ENCODE results near the gene PARP8. TPM values are rescaled to one million over a fixed set of nuclear protein-coding genes. Genes with fewer than 3 reads are reported as not detected.
"Not testable (repeated sequence)": the region's sequence is repeated elsewhere in the genome, so short reads cannot be mapped to it uniquely, and the experiment has no call there.

PARP8 gene
- 14.8 TPM for total RNA-seq

GRCh38 chr5:50666261-50667022 lies at the start of gene PARP8:
PARP8 (plus strand) TSS chr5:50666637; CDS start chr5:50667096, 459 bp downstream.
- DNase-seq, result peak; percentile 71

GRCh38 chr5:50623666-50624065 lies 42.8 kb upstream of the PARP8 start:
- DNase-seq, result no peak

DNA sequence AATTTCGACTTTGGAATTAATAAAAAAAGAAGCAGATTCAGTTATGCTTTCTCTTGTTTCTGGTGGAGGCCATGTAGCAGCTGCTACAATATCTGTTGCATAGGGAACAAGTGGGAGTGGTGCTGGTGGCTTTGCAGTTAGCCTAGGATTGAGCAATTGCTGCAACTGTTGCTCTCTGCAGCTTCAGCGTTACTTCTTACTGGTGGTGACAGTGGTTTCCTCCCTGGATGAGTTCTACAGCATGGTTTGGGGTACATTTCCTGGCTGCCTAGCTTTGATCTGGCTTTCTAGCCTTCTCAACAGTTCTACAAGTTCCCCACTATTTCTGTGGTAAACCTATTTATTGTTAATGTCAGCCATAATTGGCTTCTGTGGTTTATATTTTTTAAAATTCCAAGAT lies 31.6 kb upstream of the PARP8 start:
- not testable (repeated sequence) for DNase-seq

- not testable (repeated sequence) for DNase-seq
Observed at GRCh38 chr5:50637576-50637975, 28.9 kb upstream of the PARP8 start.

DNA sequence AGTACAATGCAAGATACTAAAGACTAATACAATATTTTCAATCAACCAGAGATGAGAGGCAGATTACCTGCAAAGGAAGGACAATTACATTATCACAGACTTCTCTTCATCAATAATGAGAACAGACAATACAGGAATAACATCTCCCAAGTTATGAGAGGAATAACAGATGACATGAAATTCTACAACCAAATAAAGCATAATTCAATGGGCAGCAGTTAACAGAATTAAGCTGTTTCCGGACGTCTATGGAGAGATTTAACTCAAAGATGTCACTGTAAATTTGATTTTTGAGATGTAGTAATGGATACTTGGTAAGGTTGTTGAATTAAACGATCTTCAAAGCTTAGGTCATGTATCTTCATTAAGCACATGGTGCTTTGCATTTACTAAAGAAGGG lies 19.8 kb upstream of the PARP8 start:
- no peak for DNase-seq

DNA sequence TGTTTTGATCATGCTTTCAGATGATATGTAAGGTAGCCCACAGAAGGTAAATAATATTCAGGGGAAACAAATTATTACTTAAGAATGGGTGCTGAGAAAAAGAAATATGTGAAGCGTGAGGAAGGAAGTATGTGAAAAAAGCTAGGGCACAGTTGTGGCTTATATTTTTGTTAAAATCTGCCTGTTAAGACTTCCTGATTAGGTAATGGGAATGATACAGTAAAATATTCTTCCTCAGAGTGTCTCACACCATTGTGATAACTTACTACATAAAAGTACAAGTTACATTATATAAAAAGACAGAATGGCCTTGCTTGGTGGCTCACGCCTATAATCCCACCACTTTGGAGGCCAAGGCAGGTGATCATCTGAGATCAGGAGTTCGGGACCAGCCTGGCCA lies 18.7 kb upstream of the PARP8 start:
- DNase-seq, result no peak

GRCh38 chr5:50653946-50654345 lies 12.5 kb upstream of the PARP8 start:
- DNase-seq, result no peak

DNA sequence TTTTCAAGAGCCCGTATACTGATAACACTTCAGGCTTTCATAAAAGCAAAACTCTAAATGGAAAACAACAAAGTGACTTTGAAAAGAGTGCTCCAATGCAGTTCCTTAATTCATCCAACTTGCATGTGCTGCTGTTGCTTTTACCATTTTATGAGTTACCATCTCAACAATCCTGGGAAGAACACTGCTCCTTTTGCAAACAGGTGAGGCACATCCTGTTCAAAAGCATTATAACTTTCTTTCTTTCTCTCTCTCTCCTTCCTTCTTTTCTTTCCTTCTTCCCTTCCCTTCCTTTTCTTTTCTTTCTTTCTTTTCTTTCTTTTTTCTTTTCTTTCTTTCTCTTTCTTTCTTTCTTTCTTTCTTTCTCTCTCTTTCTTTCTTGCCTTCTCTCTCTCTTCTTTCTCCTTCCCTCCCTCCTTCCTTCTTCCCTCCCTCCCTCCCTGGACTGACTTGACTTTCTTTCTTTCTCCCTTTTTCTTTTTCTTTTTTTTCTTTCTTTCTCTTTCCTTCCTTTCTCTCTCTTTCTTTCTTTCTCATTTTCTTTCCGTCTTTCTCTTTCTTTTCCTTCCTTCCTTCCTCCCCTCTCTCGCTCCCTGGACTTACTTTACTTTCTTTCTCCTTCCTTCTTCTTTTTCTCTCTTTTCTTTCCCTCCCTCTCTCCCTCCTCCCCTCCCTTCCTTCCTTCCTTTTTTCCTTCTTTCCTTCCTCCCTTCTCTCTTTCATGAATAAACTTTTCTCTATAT lies 11.2 kb upstream of the PARP8 start:
- DNase-seq, result no peak

GRCh38 chr5:50655810-50656205 lies 10.6 kb upstream of the PARP8 start:
- peak; percentile 24 for DNase-seq

GRCh38 chr5:50657044-50657443 lies 9.4 kb upstream of the PARP8 start:
- no peak for DNase-seq

GRCh38 chr5:50658246-50658645 lies 8.2 kb upstream of the PARP8 start:
- no peak for DNase-seq

DNA sequence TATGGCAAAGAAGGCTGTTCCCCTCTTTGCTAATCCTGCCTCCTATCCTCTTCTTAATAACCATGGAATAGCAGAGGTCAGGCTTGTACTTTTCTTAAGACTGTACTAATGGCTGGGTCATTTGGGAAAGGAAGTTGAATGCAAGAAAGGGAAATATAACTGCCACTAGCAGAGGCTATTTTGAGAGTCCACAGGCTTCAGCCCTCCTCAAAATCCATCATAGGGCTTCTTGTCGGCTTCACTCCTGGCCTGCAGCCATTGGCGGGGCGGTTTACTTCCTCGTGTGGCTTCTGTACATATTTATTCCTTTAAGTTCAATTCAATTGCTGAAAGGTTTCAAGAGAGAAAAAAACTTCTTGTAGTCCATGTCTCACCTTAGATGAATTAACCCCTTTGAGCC lies 2.8 kb upstream of the PARP8 start:
- DNase-seq, result peak; percentile 30

DNA sequence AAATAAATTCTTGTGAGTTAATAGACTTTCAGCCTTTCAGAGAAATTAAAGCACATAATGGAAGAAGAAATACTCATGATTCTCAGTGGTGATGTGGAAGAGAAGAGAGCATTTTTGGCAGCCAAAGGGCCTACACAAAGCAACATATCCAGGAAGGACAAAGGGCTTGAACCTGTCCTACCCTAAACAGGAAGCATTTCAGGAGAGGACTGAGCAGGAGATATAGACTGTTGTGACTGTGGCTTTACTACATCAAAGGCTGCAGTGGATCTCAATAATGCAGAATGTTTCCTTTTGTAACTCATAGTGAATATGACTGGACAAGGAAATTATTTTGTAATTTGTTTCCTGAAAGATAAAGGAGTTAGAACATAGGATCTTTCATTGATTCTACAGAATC lies 1.3 kb upstream of the PARP8 start:
- no peak for DNase-seq

DNA sequence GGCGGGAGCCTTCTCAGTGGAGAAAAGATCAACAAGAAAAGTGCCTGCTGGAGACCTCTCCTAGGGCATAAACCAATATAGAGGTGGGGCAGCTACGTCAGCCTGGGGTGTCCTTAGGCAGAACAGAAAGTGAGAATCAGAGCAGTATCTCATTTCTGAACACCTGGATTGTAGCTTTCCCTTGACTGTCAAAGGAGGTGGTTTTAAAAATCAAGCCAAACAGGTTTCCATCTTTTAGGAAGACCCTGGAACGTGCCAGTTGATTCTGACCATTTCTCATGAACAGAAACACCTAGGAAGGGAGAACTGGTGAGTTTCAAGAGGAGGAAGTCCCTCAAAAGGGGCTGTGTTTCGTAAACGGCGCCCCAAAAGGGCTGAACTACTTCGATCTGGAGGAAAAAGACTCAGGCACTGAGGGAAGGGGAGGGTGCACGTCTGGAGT lies 655 bp upstream of the PARP8 start:
- not testable (repeated sequence) for DNase-seq

DNA sequence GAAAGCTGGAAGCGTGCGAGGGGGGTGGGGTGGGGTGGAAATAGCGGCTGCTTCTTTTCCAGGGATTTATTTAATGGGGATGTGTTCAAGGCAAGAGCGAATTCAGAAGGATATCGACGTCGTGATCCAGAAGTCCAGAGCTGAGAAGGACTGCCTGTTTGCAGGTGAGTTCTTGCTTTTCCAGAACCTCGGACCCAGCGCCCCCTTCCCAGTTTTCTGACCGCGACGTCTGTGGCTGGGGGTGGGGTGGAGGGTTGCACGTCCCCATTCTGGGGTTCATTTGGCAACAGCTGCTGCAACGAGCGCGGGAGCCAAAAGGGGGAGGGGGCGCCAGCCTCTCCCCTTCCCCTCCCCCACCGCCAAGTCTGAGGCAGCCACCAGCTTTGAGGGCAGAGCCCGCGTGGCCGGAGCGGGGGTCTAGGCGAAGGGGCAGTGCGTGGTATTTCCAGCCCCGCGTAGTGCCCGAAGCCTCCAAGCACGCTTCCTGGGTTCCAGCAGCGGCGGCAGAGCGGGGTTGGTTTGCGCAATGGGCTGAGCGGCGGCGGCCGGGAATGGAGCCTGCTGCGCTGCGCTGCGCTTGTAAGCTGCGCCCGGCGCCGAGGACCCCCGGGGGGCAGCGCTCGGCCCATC lies 701 bp downstream of the PARP8 start:
- DNase-seq, result peak; percentile 72

DNA sequence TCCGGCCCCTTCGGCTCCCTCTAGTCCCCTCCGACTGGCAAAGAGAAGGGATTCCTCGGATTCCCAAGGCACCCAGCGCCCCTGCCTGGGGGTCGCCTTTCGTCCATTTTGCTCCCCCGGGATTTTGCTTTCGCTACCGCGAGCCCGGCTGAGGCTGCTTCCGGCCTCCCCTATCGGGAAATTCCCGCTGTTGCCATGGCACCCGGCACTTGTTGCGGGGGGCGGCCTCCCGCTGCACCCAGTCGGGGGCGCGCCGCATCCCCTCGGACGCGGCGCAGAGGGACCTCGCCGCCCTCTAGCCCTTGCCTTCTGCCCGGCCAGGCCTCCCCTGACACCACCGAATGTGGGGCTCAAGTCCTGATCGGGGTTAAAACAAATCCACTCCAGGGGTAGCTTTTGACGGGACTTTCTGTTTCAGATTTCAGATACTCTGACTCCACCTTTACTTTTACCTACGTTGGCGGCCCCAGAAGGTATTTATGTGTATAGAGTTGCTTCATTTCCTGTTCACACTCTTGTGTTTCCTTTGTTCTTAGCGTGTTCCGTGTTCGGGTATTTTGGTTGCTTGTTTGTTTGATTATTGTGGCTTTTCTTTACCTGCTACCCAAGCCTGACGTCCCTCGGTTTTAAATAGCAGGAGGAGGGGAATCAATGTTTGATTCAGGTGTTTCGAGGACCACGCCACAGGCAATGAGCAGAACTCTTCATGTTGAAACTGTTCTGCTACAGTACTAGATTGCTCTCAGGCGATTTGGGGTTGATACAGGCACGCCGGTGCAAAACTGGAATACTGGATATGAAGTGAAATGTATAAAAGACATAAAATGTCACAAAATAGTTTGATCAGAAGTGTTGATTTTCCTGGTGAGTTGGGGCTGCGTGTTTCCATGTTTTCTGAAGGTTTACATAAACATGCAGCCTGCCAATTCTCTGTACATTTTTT lies 1.5 kb downstream of the PARP8 start:
- DNase-seq, result peak; percentile 81

- DNase-seq, result not testable (repeated sequence)
Observed at GRCh38 chr5:50668636-50669035, 2.2 kb downstream of the PARP8 start.

DNA sequence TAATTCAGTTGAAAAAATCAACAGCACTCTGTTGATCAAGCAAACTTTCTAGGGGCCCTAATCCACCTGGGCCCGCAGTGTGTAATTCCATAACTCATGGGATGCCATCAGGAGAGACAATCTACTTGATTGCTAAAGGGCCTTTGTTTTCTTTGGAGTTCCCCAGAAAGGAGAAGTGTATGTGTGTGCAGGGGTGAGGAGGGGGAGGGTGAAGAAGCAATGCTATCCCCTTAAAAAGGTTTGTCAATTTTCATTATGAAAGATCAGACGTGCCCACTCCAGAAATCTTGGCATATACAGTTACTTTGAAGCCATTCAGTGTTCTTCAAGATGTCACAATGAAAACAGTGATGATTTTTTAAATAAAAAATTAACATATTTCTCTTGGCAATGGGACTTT lies 6.2 kb downstream of the PARP8 start:
- DNase-seq, result no peak

- DNase-seq, result peak; percentile 22
Observed at GRCh38 chr5:50673444-50673843, 7.0 kb downstream of the PARP8 start.

DNA sequence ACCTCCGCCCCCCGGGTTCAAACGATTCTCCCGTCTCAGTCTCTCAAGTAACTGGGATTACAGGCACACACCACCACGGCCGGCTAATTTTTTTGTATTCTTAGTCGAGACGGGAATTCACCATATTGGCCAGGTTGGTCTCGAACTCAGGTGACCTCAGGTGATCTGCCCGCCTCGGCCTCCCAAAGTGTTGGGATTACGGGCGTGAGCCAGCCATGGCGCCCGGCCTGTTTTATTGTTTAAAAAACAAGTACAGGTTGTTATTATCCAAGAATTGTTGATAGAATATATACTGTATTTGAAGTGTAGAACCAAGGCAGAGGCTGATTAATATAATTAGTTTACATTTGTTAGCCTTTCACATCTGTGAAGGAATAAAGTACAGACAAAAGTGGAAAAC lies 8.9 kb downstream of the PARP8 start:
- DNase-seq, result no peak

DNA sequence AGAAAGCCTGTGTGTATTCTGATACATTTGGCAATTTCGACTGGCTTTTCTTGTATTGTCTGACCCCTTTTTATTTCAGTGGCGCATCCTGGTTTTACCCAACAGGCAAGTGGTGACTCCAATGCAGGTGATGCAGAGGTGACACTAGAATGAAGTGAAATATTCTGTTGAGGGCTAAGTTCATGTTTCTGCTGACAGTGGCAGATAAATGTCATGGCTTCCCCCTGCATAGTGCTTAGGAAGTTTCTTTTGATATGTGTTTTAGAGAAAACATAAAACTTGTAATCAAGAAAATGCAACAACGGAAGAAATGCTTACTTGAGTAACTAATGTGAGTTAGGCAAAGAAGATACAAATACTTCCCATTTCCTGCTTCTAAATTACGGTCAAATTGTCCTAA lies 13.1 kb downstream of the PARP8 start:
- not testable (repeated sequence) for DNase-seq

GRCh38 chr5:50684721-50685120 lies 18.3 kb downstream of the PARP8 start:
- DNase-seq, result no peak

All from tongue (tissue), 2 donors.